ENCODE measurements around the gene RNASEH1.
"Not testable (repeated sequence)": the region's sequence is repeated elsewhere in the genome, so short reads cannot be mapped to it uniquely, and the experiment has no call there.

Gene RNASEH1

GRCh38 chr2:3594493-3595281 lies 36.6 kb upstream of the RNASEH1 start, which contains the start of gene COLEC11:
Gene COLEC11, plus strand, starts transcription at chr2:3595112. Its CDS starts 9,229 bp downstream, at chr2:3604341.
- peak; percentile 70 for DNase-seq (ENCODE audit: low spot score)

- no peak for DNase-seq (ENCODE audit: low spot score)
Measured at GRCh38 chr2:3589086-3589485, 31.0 kb upstream of the RNASEH1 start.

GRCh38 chr2:3588084-3588483 lies 30.0 kb upstream of the RNASEH1 start:
- no peak for DNase-seq (ENCODE audit: low spot score)

- DNase-seq (ENCODE audit: low spot score) = no peak
Measured at GRCh38 chr2:3587432-3587831, 29.3 kb upstream of the RNASEH1 start.

- no peak for DNase-seq (ENCODE audit: low spot score)
Measured at GRCh38 chr2:3587021-3587420, 28.9 kb upstream of the RNASEH1 start.

- DNase-seq (ENCODE audit: low spot score) = no peak
Measured at GRCh38 chr2:3586220-3586619, 28.1 kb upstream of the RNASEH1 start.

- no peak for DNase-seq (ENCODE audit: low spot score)
Measured at GRCh38 chr2:3585261-3586109, 27.4 kb upstream of the RNASEH1 start.

GRCh38 chr2:3584608-3585260 lies 26.6 kb upstream of the RNASEH1 start:
- DNase-seq (ENCODE audit: low spot score) = no peak

GRCh38 chr2:3584076-3584475 lies 25.9 kb upstream of the RNASEH1 start:
- DNase-seq (ENCODE audit: low spot score) = no peak

- no peak for DNase-seq (ENCODE audit: low spot score)
Measured at GRCh38 chr2:3581367-3582262, 23.5 kb upstream of the RNASEH1 start.

GRCh38 chr2:3580449-3580848 lies 22.3 kb upstream of the RNASEH1 start:
- no peak for DNase-seq (ENCODE audit: low spot score)

GRCh38 chr2:3578987-3579386 lies 20.9 kb upstream of the RNASEH1 start:
- no peak for DNase-seq (ENCODE audit: low spot score)

- DNase-seq (ENCODE audit: low spot score) = not testable (repeated sequence)
Measured at GRCh38 chr2:3576263-3576630, 18.1 kb upstream of the RNASEH1 start.

GRCh38 chr2:3575534-3576262 lies 17.6 kb upstream of the RNASEH1 start:
- DNase-seq (ENCODE audit: low spot score) = peak; percentile 40

GRCh38 chr2:3574155-3574554 lies 16.0 kb upstream of the RNASEH1 start:
- DNase-seq (ENCODE audit: low spot score) = no peak

- no peak for DNase-seq (ENCODE audit: low spot score)
Measured at GRCh38 chr2:3572620-3573019, 14.5 kb upstream of the RNASEH1 start.

GRCh38 chr2:3571284-3571683 lies 13.2 kb upstream of the RNASEH1 start:
- DNase-seq (ENCODE audit: low spot score) = no peak

GRCh38 chr2:3569656-3570055 lies 11.5 kb upstream of the RNASEH1 start:
- not testable (repeated sequence) for DNase-seq (ENCODE audit: low spot score)

GRCh38 chr2:3566806-3567205 lies 8.7 kb upstream of the RNASEH1 start:
- no peak for DNase-seq (ENCODE audit: low spot score)

GRCh38 chr2:3565117-3565516 lies 7.0 kb upstream of the RNASEH1 start:
- DNase-seq (ENCODE audit: low spot score) = no peak

- DNase-seq (ENCODE audit: low spot score) = no peak
Measured at GRCh38 chr2:3563521-3563976, 5.4 kb upstream of the RNASEH1 start.

All from iPS-NIHi11 (cell line).